CD4-positive, alpha-beta T cell (primary cell): ENCODE data around the gene IL37. TPM values are rescaled to one million over a fixed set of nuclear protein-coding genes. Genes with fewer than 3 reads are reported as not detected.

Source experiments
- ATAC-seq: fragments of 200-7000 bp; cut with Tn5 transposase; one replicate; pipeline ENCODE4 v1.10.0; 2022; ENCODE audit warnings: mild to moderate bottlenecking; ENCODE audit not compliant: poor library complexity
- CTCF ChIA-PET: fragments of 350-600 bp; sonication (Branson Sonifier 250); formaldehyde crosslinking; loops from one replicate; lab custom pipeline; 2021; ENCODE audit warnings: antibody characterized with exemption, inconsistent platforms; lab: Charles Lee
- POLR2A ChIA-PET: fragments of 350-600 bp; sonication (Branson Sonifier 250); formaldehyde crosslinking; loops from one replicate; lab custom pipeline; 2021; ENCODE audit warnings: antibody characterized with exemption, inconsistent platforms; lab: Charles Lee
- DNase-seq, 14 experiments: peaks; one replicate each; pipeline ENCODE4 v3.0.0-alpha.2; 2013 to 2020; ENCODE audit warnings: mixed read lengths in 2 of 14
- H3K27ac ChIP-seq, 2 donors: one replicate each; pipeline versions ENCODE4 v1.5.1 to v1.7.0; 2013; ENCODE audit warnings: low read length in 2 of 2, low read depth in 1 of 2, mild to moderate bottlenecking in 1 of 2
- H3K27me3 ChIP-seq, 2 experiments: 1 replicate in 1 of 2; 2 replicates in 1 of 2; pipeline versions ENCODE4 v1.6.1 to v1.7.0; 2013; ENCODE audit warnings: low read length in 2 of 2, control low read depth in 1 of 2, mild to moderate bottlenecking in 1 of 2, moderate library complexity in 1 of 2; ENCODE audit not compliant: insufficient read depth in 2 of 2, control insufficient read depth in 1 of 2
- H3K36me3 ChIP-seq: one replicate; pipeline ENCODE4 v1.6.1; 2013; ENCODE audit warnings: low read length, control low read depth; ENCODE audit not compliant: insufficient read depth
- H3K4me1 ChIP-seq: one replicate; pipeline ENCODE4 v1.6.1; 2013; ENCODE audit warnings: low read length, control low read depth; ENCODE audit not compliant: insufficient read depth
- H3K4me3 ChIP-seq: one replicate; pipeline ENCODE4 v1.5.1; 2013; ENCODE audit warnings: mild to moderate bottlenecking, low read length, moderate library complexity
- H3K9me3 ChIP-seq, 2 experiments: 1 replicate in 1 of 2; 2 replicates in 1 of 2; pipeline versions ENCODE4 v1.6.1 to v1.7.0; 2013; ENCODE audit warnings: low read length in 2 of 2, mild to moderate bottlenecking in 2 of 2, control low read depth in 1 of 2, moderate library complexity in 1 of 2; ENCODE audit not compliant: control insufficient read depth in 1 of 2, insufficient read depth in 1 of 2
- H3K27ac Mint-ChIP-seq: one replicate; pipeline ENCODE4 v1.8.0; 2020; ENCODE audit warnings: mixed read lengths
- H3K27me3 Mint-ChIP-seq: one replicate; pipeline ENCODE4 v1.8.0; 2021; ENCODE audit warnings: mixed read lengths
- H3K36me3 Mint-ChIP-seq: one replicate; pipeline ENCODE4 v1.8.0; 2021; ENCODE audit warnings: low read depth, mixed read lengths
- H3K4me1 Mint-ChIP-seq: one replicate; pipeline ENCODE4 v1.8.0; 2021; ENCODE audit warnings: low read depth, mixed read lengths
- H3K4me3 Mint-ChIP-seq: one replicate; pipeline ENCODE4 v1.8.0; 2020; ENCODE audit warnings: mild to moderate bottlenecking, mixed read lengths
- H3K9me3 Mint-ChIP-seq: one replicate; pipeline ENCODE4 v1.8.0; 2020; ENCODE audit warnings: mixed read lengths
- intact Hi-C, 2 experiments: fragments of 100-400 bp; cut with DNase I in 1 of 2; cut with micrococcal nuclease in 1 of 2; formaldehyde crosslinking; loops; one replicate each; pipeline versions ENCODE4 v1.15.1 to v1.9.0; 2023 to 2025; cut with DNase I, micrococcal nuclease
- total RNA-seq, 174 experiments: library from RNA in 2 of 174; stranded (reverse) in 2 of 174; gene quantifications; one replicate each; pipeline ENCODE4 v1.2.3 and lab custom pipeline; 2021 to 2026
- TF ChIP-seq, protein P1 (sequence below): fragments of 200-600 bp; IDR thresholded peaks from one replicate; pipeline ENCODE4 v1.8.0; 2022; ENCODE audit warnings: antibody characterized with exemption, mild to moderate bottlenecking

The IL37 gene
- total RNA-seq, 2 experiments from 2014 or later = not detected

DNA sequence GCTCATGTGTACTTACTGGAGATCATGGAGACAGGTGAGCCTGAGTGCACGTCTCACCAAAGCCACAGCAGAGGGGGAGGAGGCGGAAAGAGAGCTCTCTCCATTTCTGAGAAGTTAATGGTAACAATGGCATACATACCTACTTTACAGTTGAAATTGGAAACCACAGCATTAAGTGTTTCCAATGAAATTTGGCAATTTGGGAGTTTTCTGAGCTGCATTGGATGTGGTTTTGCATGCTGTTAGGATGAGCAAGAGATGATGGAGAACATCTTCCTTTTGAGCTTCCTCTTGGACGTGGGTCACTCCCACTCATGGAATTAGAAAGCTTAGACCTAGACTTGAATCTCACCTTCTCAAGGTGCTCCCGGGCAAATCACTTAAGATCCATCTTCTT, 25.5 kb upstream of the IL37 start:
- H3K9me3 ChIP-seq = no peaks in the 10 kb centered on the region
- no peak overlapping the region for H3K27ac Mint-ChIP-seq
- H3K27me3 Mint-ChIP-seq = no peaks in the 10 kb centered on the region
- intact Hi-C loops = loop anchor here (1.0 kb wide), 2 partner anchors 135 to 136 kb away; no protein-coding TSS in a partner anchor
- peaks cover 6% of the 10 kb centered on the region for H3K4me1 Mint-ChIP-seq
- ChIA-PET POLR2A (interaction anchor here (1.0 kb wide), 1 partner anchor 136 kb away, joined by 5 read pairs; no protein-coding TSS in a partner anchor), CTCF (interaction anchor here (0.7 to 2.3 kb wide), 8 partner anchors 11 to 136 kb away, joined by 3 to 25 read pairs (median 4); partner anchors contain the start of gene CKAP2L)
- H3K36me3 ChIP-seq = no peaks in the 10 kb centered on the region
- peak in 2 of 14 experiments; percentile 8 to 34 for DNase-seq
- no peak for ATAC-seq
- H3K27ac ChIP-seq = no peak overlapping the region
- H3K4me3 Mint-ChIP-seq = no peak overlapping the region
- TF ChIP-seq, protein P1, sequence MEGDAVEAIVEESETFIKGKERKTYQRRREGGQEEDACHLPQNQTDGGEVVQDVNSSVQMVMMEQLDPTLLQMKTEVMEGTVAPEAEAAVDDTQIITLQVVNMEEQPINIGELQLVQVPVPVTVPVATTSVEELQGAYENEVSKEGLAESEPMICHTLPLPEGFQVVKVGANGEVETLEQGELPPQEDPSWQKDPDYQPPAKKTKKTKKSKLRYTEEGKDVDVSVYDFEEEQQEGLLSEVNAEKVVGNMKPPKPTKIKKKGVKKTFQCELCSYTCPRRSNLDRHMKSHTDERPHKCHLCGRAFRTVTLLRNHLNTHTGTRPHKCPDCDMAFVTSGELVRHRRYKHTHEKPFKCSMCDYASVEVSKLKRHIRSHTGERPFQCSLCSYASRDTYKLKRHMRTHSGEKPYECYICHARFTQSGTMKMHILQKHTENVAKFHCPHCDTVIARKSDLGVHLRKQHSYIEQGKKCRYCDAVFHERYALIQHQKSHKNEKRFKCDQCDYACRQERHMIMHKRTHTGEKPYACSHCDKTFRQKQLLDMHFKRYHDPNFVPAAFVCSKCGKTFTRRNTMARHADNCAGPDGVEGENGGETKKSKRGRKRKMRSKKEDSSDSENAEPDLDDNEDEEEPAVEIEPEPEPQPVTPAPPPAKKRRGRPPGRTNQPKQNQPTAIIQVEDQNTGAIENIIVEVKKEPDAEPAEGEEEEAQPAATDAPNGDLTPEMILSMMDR = no peak
- no peaks in the 10 kb centered on the region for H3K27me3 ChIP-seq
- H3K9me3 Mint-ChIP-seq = no peaks in the 10 kb centered on the region
- no peak overlapping the region for H3K4me3 ChIP-seq
- peaks cover 6% of the 10 kb centered on the region for H3K4me1 ChIP-seq
- H3K36me3 Mint-ChIP-seq = no peaks in the 10 kb centered on the region

DNA sequence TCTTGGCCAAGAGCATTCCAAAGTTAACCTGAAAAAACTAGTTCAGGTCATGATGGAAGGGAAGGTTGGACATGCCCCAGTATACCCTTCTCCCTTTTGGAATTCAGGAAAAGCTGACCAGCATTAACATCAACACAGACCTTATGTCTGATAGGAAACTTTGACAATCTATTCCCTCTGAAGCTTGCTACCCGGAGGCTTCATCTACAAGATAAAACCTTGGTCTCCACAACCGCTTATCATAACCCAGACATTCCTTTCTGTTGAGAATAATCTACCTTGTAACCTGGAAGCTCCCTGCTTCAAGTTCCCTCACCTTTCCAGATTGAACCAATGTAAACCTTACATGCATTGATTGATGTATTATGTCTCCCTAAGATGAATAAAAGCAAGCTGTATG, 24.7 kb upstream of the IL37 start:
- no peak overlapping the region for H3K27ac ChIP-seq
- CTCF ChIA-PET = interaction anchor here (2.1 to 2.3 kb wide), 2 partner anchors 12 to 137 kb away, joined by 6 to 25 read pairs; no protein-coding TSS in a partner anchor

DNA sequence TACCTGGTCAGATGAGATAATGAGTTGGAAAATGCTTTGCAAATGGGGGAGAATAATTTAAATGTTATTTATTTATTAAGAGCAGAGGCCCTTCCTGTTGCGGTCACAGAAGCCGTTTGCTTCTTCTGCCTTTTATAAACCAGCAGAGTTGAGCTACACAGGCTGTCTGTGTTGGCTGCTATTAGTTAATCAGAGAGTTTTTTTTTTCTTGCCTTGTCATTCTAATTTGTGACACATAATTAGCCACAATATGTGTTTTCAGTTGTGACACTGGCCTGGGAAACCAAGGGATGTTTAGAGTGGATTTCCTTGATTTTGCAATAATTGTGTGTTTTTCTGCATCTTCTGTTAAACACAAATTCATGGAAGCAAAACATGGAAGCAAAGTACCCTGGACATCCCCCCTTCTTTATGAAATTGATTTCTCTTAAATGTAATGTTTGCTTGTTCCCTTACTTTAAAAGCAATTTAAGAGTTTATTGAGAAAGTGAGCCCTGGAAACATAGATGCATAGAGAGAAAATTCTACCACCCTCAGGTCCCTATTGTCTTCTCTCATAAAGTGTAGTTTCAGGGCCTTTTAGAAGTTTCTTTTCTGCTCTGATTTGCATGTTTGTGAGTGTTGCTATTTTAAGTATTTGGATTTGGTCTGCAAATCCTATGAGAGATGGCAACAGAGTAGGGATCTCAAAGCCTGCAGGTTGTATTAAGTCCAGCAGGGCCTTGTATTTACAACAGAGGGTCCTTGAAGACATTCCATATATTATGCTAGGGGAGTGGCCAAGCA, 22.8 kb upstream of the IL37 start:
- Histone ChIP-seq H3K4me3 (no peak overlapping the region), H3K27ac (no peak overlapping the region), H3K27me3 (no peaks in the 10 kb centered on the region), H3K9me3 (no peaks in the 10 kb centered on the region), H3K4me1 (peaks cover 6% of the 10 kb centered on the region), H3K36me3 (no peaks in the 10 kb centered on the region)
- H3K4me3 Mint-ChIP-seq = no peak overlapping the region
- ChIA-PET POLR2A (no interaction called here), CTCF (no interaction called here)
- H3K9me3 Mint-ChIP-seq = no peaks in the 10 kb centered on the region
- DNase-seq (peak in 2 of 14 experiments; percentile 42 to 56), ATAC-seq (no peak)
- intact Hi-C loops = no loop called here
- TF ChIP-seq, protein P1 = no peak
- no peaks in the 10 kb centered on the region for H3K36me3 Mint-ChIP-seq
- H3K4me1 Mint-ChIP-seq = peaks cover 6% of the 10 kb centered on the region
- no peak overlapping the region for H3K27ac Mint-ChIP-seq
- no peaks in the 10 kb centered on the region for H3K27me3 Mint-ChIP-seq

More for the DNA sequence above, 24.7 kb upstream of the IL37 start:
- Histone ChIP-seq H3K36me3 (no peaks in the 10 kb centered on the region), H3K9me3 (no peaks in the 10 kb centered on the region), H3K27me3 (no peaks in the 10 kb centered on the region), H3K4me3 (no peak overlapping the region), H3K4me1 (peaks cover 6% of the 10 kb centered on the region)
- DNase-seq = no peak
- no peak overlapping the region for H3K4me3 Mint-ChIP-seq
- H3K27ac Mint-ChIP-seq = no peak overlapping the region
- TF ChIP-seq, protein P1 = no peak
- no peak for ATAC-seq
- H3K4me1 Mint-ChIP-seq = peaks cover 6% of the 10 kb centered on the region
- H3K9me3 Mint-ChIP-seq = no peaks in the 10 kb centered on the region
- H3K27me3 Mint-ChIP-seq = no peaks in the 10 kb centered on the region
- POLR2A ChIA-PET = no interaction called here
- intact Hi-C loops = no loop called here
- no peaks in the 10 kb centered on the region for H3K36me3 Mint-ChIP-seq
